RCC 7860 (cell line): ENCODE measurements around the gene SVOP.
"Not testable (repeated sequence)": the region's sequence is repeated elsewhere in the genome, so short reads cannot be mapped to it uniquely, and the experiment has no call there.

ENCODE experiments used
- DNase-seq: peaks from one replicate; pipeline ENCODE4 v3.0.0-alpha.2; 2015; ENCODE audit warnings: low spot score
- FAIRE-seq: peaks from 2 replicates; lab custom pipeline; 2012; peaks lifted over from hg19 to GRCh38; lab: Jason Lieb, UNC

SVOP gene

GRCh38 chr12:109033239-109034196 lies 12.7 kb upstream of the SVOP start:
- FAIRE-seq = no peak

DNA sequence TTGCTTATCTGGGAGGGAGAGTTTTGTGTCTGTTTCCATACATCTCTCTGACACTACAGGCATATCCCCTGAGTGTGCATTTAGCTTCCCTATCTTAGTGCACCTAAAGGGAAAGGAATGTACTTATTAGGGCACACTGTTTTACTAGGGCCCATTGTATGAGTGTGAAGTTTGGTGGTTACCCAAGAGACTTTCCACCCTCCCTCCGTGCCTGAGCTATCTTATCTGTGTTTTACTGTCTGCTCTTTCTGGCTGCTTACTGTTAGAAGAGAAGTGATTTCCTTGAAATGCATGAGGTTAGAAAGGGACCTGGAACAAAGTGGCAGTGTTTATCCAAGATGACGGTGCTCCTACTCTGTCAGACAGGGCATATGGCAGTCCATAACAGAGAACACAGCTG lies 8.5 kb upstream of the SVOP start:
- FAIRE-seq (no peak), DNase-seq (no peak)

More at GRCh38 chr12:109033239-109034196, 12.7 kb upstream of the SVOP start:
- DNase-seq = no peak

GRCh38 chr12:109028624-109029023 lies 7.8 kb upstream of the SVOP start:
- not testable (repeated sequence) for DNase-seq, FAIRE-seq

GRCh38 chr12:109027767-109028166 lies 6.9 kb upstream of the SVOP start:
- DNase-seq = no peak
- no peak for FAIRE-seq

DNA sequence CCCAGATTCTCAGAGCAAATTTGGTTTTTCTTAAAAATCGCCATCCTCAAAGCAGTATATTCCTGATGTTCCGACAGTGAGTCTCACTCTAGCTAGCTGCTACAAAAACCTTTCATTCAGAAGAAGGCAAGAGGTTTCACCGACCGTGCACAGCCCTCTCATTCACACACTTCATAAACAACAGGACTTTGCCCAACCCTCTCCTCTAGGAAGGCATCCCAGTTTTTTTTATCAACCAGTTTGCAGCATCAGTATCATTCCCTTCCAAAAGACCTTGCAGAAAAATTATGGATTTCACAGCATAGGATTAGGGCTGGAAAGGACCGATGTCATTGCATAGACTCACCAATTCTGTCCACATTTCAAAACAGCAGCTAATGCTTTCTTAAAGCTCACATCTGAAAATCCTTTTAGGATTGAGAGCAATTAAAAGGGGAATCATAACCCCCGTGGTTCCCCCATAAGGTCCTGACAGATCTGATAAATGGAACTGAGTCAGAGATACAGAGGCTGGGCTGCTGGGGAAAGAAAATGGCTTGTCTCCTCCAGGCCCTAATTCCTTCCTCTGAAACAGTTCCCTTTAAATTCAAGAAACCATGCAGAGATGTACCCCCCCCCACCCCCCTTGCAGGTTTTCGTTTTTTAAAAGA lies 597 bp downstream of the SVOP start:
- no peak for FAIRE-seq
- DNase-seq = no peak

DNA sequence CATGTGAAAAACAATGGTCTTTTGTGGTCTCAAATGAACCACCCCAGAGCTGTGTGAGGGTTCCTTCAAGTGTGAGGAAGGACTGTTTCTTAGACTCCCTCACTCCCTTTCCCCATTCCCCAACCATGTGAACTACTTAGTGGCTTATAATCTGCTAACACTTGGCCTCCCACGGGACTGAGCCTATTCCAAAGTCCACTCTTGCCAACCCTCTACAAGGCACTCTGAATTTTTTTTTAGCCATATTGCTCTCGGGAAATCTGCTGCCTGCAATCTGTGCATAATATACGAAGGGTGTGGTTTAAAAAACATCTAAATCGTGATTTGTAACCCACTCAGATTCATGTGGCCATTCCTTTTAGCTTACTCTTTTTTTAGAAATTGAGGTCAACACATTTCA lies 2.6 kb downstream of the SVOP start:
- no peak for DNase-seq
- FAIRE-seq = no peak

DNA sequence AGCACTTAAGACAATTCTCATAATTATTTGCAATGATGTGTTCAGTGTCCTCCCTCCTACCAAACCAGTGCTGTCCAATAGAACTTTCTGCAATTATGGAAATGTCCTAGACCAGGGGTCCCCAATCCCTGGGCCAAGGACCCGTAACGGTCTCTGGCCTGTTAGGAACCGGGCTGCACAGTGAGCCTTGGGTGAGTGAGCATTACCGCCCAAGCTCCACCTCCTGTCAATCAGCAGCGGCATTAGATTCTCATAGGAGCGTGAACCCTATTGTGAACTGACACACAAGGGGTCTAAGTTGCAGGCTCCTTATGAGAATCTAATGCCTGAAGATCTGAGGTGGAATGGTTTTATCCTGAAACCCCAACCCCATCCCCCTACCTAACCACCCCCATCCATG lies 3.9 kb downstream of the SVOP start:
- DNase-seq = no peak
- no peak for FAIRE-seq

DNA sequence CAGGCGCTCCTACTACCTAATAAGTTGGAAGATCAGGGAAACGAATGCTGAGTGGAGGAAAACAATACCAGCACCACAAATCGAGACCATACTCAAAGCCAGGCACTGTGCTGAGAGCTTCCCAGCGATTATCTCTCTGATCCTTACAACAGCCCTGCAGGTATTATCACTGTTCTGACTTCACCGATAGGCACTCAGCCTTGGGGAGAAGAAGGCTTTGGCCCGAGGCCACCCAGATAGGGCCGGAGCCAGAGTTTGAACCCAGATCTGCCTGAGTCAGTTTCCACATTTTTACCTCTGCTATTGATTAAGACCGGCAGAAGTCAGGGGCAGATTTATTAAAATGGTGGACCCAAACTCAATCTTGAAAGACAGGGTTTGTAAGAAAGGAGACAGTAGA lies 4.9 kb downstream of the SVOP start:
- DNase-seq = no peak
- FAIRE-seq = no peak

- DNase-seq (no peak), FAIRE-seq (no peak)
These were observed 5.7 kb downstream of the SVOP start for GRCh38 chr12:109014984-109015765.

- DNase-seq (no peak), FAIRE-seq (no peak)
These were observed 10.6 kb downstream of the SVOP start for GRCh38 chr12:109010259-109010658.

GRCh38 chr12:109009766-109010165 lies 11.1 kb downstream of the SVOP start:
- no peak for FAIRE-seq
- DNase-seq = no peak

GRCh38 chr12:109004017-109004416 lies 16.9 kb downstream of the SVOP start:
- DNase-seq = no peak
- FAIRE-seq = no peak

DNA sequence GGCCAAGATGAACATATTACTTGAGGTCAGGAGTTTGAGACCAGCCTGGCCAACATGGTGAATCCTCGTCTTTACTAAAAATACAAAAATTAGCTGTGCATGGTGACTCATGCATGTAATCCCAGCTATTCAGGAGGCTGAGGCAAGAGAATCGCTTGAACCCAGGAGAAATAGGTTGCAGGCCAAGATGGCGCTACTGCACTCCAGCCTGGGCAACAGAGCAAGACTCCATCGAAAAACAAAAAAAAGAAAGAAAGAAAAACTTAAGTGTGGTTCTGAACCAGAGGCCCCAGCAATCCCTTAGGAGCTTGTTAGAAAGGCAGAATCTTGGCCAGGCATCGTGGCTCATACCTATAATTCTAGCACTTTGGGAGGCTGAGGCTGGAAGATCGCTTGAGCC lies 24.5 kb downstream of the SVOP start:
- FAIRE-seq (no peak), DNase-seq (no peak)

GRCh38 chr12:108995370-108995992 lies 25.4 kb downstream of the SVOP start:
- DNase-seq (no peak), FAIRE-seq (no peak)

GRCh38 chr12:108990103-108990502 lies 30.8 kb downstream of the SVOP start:
- FAIRE-seq = not testable (repeated sequence)

DNA sequence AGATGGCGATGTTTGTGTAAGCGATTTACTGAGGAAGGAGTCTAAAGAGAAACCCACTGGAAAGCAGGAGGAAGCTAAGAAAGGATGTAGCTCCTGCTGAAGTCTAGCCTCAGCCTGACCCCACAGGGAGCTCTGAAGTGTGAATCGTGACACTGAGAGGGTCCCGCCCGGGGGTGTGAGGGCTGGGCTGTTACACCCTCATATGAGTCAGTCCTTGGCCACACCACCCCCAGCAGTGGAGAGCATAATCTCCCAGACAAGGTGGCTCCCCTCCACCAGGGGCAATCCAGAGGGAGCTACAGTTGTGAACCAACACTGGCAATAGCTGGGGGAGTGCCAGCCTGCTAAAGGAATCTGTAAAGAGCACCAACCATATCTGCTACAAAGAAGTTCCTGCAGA lies 31.5 kb downstream of the SVOP start:
- DNase-seq (no peak), FAIRE-seq (no peak)

More at GRCh38 chr12:108990103-108990502, 30.8 kb downstream of the SVOP start:
- DNase-seq = not testable (repeated sequence)

GRCh38 chr12:108985750-108986149 lies 35.1 kb downstream of the SVOP start:
- FAIRE-seq (no peak), DNase-seq (no peak)

GRCh38 chr12:108983227-108983626 lies 37.6 kb downstream of the SVOP start:
- FAIRE-seq (no peak), DNase-seq (no peak)

DNA sequence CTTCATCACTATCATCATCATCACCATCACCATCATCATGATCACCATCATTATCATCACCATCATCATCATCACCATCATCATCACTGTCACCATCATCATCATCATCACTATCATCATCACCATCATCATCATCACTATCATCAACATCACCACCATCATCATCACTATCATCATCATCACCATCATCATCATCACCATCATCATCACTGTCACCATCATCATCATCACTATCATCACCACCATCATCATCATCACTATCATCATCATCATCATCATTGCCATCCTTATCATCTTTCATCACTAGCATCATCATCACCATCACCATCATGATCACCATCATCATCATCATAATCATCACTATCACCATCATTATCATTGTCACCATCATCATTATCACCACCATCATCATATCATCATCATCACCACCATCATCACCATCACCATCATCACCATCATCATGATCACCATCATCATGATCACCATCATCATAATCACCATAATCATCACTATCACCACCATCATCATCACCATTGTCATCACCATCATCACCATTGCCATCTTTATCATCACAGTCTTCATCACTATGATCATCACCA lies 38.1 kb downstream of the SVOP start:
- no peak for DNase-seq
- FAIRE-seq = no peak

- no peak for FAIRE-seq
These were observed 39.0 kb downstream of the SVOP start for GRCh38 chr12:108981835-108982234.

More at GRCh38 chr12:108981835-108982234, 39.0 kb downstream of the SVOP start:
- DNase-seq = no peak
